Gastroesophageal sphincter (tissue), 4 donors: ENCODE measurements around the gene ZNF507. TPM values are rescaled to one million over a fixed set of nuclear protein-coding genes. Genes with fewer than 3 reads are reported as not detected.

ENCODE experiments used
- ATAC-seq: fragments of 150-250 bp; one replicate; pipeline ENCODE4 v1.9.1; 2016; ENCODE audit warnings: mild to moderate bottlenecking, moderate library complexity
- H3K27ac ChIP-seq, 4 donors: fragments of 200-600 bp; sonication (generic) in 3 of 4; 1 replicate in 3 of 4; 2 replicates in 1 of 4; pipeline ENCODE4 v1.5.1; 2016 to 2019
- H3K27me3 ChIP-seq: fragments of 200-600 bp; sonication (generic); one replicate; pipeline ENCODE4 v1.5.1; 2019
- H3K36me3 ChIP-seq, 2 donors: fragments of 200-600 bp; sonication (generic); one replicate each; pipeline ENCODE4 v1.5.1; 2019; ENCODE audit warnings: control low read depth in 1 of 2
- H3K4me1 ChIP-seq, 3 donors: fragments of 200-600 bp; sonication (generic); 1 replicate in 2 of 3; 2 replicates in 1 of 3; pipeline ENCODE4 v1.5.1; 2016 to 2019; ENCODE audit warnings: control low read depth in 2 of 3
- H3K4me3 ChIP-seq, 2 donors: fragments of 200-600 bp; sonication (generic); one replicate each; pipeline ENCODE4 v1.5.1; 2019; ENCODE audit warnings: mild to moderate bottlenecking in 1 of 2, moderate library complexity in 1 of 2
- H3K9me3 ChIP-seq, 3 donors: fragments of 200-600 bp; sonication (generic); one replicate each; pipeline ENCODE4 v1.5.1; 2017 to 2019; ENCODE audit warnings: control low read depth in 2 of 3
- CTCF ChIP-seq, 4 experiments: fragments of 200-600 bp in 2 of 4; fragments of 450-650 bp in 2 of 4; sonication (generic) in 1 of 4; IDR thresholded peaks; one replicate each; pipeline ENCODE4 v1.5.1; 2017 to 2019; ENCODE audit warnings: antibody characterized with exemption in 4 of 4, mild to moderate bottlenecking in 2 of 4, moderate library complexity in 2 of 4
- EP300 ChIP-seq: sonication (generic); formaldehyde crosslinking; IDR thresholded peaks from one replicate; pipeline ENCODE4 v1.6.1; 2017; ENCODE audit warnings: antibody characterized with exemption, mild to moderate bottlenecking
- POLR2A ChIP-seq, 2 donors: fragments of 450-650 bp; IDR thresholded peaks; one replicate each; pipeline ENCODE4 v1.6.1; 2017; ENCODE audit warnings: antibody characterized with exemption in 2 of 2, mild to moderate bottlenecking in 2 of 2, moderate library complexity in 1 of 2
- POLR2AphosphoS5 ChIP-seq: sonication (generic); formaldehyde crosslinking; IDR thresholded peaks from one replicate; pipeline ENCODE4 v1.6.1; 2017; ENCODE audit warnings: antibody characterized with exemption
- WGBS, 2 donors: methylation state at CpG; one replicate each; pipeline ENCODE4 v1.1.5; 2018; ENCODE audit warnings: low coverage in 1 of 2; 5-methylcytosine and 5-hydroxymethylcytosine counted together
- total RNA-seq, 4 donors: library from RNA; depleted of rRNA; stranded (reverse); fragments of >200 nt; gene quantifications; one replicate each; pipeline ENCODE4 v1.1.0, GENCODE V29; 2016

Gene ZNF507
- total RNA-seq, 4 donors from 2014 or later, result 13.9 to 28.8 (median 22.3) TPM

- TF ChIP-seq POLR2A (IDR thresholded peaks at IDR 0.05) (no peak), CTCF (IDR thresholded peaks at IDR 0.05) (no peak), POLR2AphosphoS5 (no peak), EP300 (no peak)
- H3K36me3 ChIP-seq, result peaks cover 0 to 29% of the 10 kb centered on the region in 2 donors
- 88 to 93% methylated on average over 5 to 6 of the region's 6 CpGs for WGBS, 2 donors
Measured at GRCh38 chr19:32367063-32367462, 21.7 kb downstream of the ZNF507 start.

DNA sequence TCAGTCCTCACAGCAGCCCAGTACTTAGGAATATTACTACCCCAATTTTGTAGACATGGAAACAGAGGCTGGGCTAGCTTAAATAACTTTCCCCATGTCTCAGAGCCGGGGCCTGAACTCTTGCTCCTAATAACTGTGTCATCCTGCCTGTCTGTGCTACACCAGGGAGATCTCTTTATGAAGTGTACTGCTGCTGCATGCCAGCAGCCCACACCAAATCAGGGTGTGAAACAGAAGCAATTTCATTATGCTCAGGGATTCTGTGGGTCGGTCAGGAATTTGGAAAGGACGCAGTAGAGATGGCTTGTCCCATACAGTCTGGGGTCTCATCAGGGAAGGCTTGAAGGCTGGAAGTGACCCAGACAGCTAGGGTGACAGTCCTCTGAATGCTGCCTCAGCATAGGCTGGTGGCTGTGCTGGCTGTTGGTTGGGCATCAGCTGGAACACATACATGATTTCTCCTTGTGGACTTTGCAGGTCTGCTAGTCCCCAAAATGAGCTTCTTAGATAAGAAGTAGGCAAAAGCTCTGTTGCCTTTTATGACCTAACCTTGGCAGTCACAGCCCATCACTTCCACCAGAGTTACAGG lies 22.6 kb downstream of the ZNF507 start:
- ATAC-seq, result no peak
- peaks cover 3 to 34% of the 10 kb centered on the region in 2 donors for H3K36me3 ChIP-seq
- no peaks in the 10 kb centered on the region for H3K9me3 ChIP-seq
- TF ChIP-seq EP300 (no peak), CTCF (IDR thresholded peaks at IDR 0.05) (no peak), POLR2AphosphoS5 (no peak), POLR2A (IDR thresholded peaks at IDR 0.05) (no peak)
- 100% methylated on average over 3 of the region's 3 CpGs; no CpG with 5 or more reads in 1 of the 2 donors for WGBS, 2 donors
- H3K4me1 ChIP-seq, result peaks cover 3 to 27% (median 10%) of the 10 kb centered on the region in 3 donors
- H3K27ac ChIP-seq, result no peak overlapping the region
- H3K27me3 ChIP-seq, result no peaks in the 10 kb centered on the region
- no peak overlapping the region for H3K4me3 ChIP-seq

More at GRCh38 chr19:32367063-32367462, 21.7 kb downstream of the ZNF507 start:
- Histone ChIP-seq H3K4me1 (peaks cover 8 to 37% (median 12%) of the 10 kb centered on the region in 3 donors), H3K27me3 (no peaks in the 10 kb centered on the region), H3K27ac (no peak overlapping the region), H3K9me3 (no peaks in the 10 kb centered on the region), H3K4me3 (no peak overlapping the region)
- ATAC-seq, result no peak

- TF ChIP-seq CTCF (IDR thresholded peaks at IDR 0.05) (no peak), EP300 (no peak)
- peaks cover 0 to 26% (median 2%) of the 10 kb centered on the region in 3 donors for H3K4me1 ChIP-seq
- peaks cover 3 to 31% of the 10 kb centered on the region in 2 donors for H3K36me3 ChIP-seq
- H3K4me3 ChIP-seq, result no peak overlapping the region
- H3K27me3 ChIP-seq, result no peaks in the 10 kb centered on the region
- H3K27ac ChIP-seq, result no peak overlapping the region
- H3K9me3 ChIP-seq, result no peaks in the 10 kb centered on the region
- 83 to 100% methylated on average over 2 of the region's 2 CpGs for WGBS, 2 donors
- no peak for ATAC-seq
Measured at GRCh38 chr19:32368787-32369186, 23.4 kb downstream of the ZNF507 start.

DNA sequence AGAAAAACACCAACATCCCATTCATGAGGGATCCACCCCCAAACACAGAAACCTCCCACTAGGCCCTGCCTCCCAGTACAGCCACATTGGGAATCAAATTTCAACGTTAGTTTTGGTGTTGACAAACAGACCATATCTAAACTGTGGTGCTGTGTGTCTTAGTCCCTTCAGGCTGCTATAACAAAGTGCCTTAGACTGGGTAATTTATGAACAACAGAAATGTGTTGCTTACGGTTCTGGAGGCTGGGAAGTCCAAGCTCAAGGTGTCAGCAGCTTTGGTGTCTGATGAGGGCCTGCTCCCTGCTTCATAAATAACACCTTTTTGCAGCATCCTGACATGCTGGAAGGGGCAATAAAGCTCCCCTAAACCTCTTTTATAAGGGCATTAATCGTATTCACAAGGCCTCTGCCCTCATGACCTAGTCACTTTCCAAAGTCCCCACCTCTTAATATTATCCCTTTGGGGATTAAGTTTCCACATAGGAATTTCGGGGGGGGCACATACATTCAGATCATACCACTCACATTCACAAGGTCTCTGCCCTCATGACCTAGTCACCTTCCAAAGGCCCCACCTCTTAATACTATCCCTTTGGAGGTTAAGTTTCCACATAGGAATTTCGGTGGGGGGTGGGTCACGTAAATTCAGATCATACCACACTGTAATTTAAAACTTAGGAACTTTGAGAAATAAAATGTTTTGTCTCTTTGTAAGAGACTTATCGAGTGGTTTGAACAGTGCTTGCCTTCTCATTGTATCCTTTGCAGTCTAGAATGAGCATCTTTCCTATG lies 27.5 kb downstream of the ZNF507 start:
- WGBS, 2 donors, result 87 to 90% methylated on average over 6 of the region's 7 CpGs

More for the DNA sequence above, 27.5 kb downstream of the ZNF507 start:
- Histone ChIP-seq H3K4me3 (no peak overlapping the region), H3K9me3 (no peaks in the 10 kb centered on the region), H3K27me3 (no peaks in the 10 kb centered on the region), H3K36me3 (peaks cover 3 to 50% of the 10 kb centered on the region in 2 donors), H3K4me1 (peaks cover 0 to 23% (median 0%) of the 10 kb centered on the region in 3 donors), H3K27ac (peak overlapping the region; percentile 15 to 59 (median 49))
- ATAC-seq, result no peak
- TF ChIP-seq EP300 (no peak), CTCF (IDR thresholded peaks at IDR 0.05) (no peak), POLR2AphosphoS5 (no peak), POLR2A (IDR thresholded peaks at IDR 0.05) (no peak)
